GM12892 (cell line): ENCODE measurements around the gene CASTOR1.

ENCODE experiments used
- POLR2A ChIP-seq: IDR thresholded peaks from 2 replicates; pipeline ENCODE4 v1.6.1; 2011; ENCODE audit warnings: low read depth, low read length, control low read depth
- POLR2AphosphoS5 ChIP-seq: IDR thresholded peaks from 2 replicates; pipeline ENCODE4 v1.6.1; 2011; ENCODE audit warnings: low read depth, low read length, control low read depth
- TAF1 ChIP-seq: IDR thresholded peaks from 2 replicates; pipeline ENCODE4 v1.6.1; 2011; ENCODE audit warnings: low read depth, mild to moderate bottlenecking, control low read depth, low read length, borderline replicate concordance

- TF ChIP-seq POLR2A = no peak
- no peak for TF ChIP-seq POLR2AphosphoS5
- no peak for TF ChIP-seq TAF1
Measured at GRCh38 chr22:30291058-30291892, 2.0 kb upstream of the CASTOR1 start.
